ENCODE results near the gene UQCRC2.

- no peak for TF ChIP-seq ZNF266 (tag by site-specific recombination; IDR thresholded peaks at IDR 0.05; ENCODE audit: low read depth)
- no peak for TF ChIP-seq ZNF24 (tag by site-specific recombination; IDR thresholded peaks at IDR 0.05)
Measured at GRCh38 chr16:22004341-22004740, 51.2 kb downstream of the UQCRC2 start.
